ENCODE results near the gene ZNF655. TPM values are rescaled to one million over a fixed set of nuclear protein-coding genes. Genes with fewer than 3 reads are reported as not detected.

ZNF655 gene
- total and polyA plus RNA-seq, 2 experiments from 2014 or later, result 20.6 to 55.8 TPM

DNA sequence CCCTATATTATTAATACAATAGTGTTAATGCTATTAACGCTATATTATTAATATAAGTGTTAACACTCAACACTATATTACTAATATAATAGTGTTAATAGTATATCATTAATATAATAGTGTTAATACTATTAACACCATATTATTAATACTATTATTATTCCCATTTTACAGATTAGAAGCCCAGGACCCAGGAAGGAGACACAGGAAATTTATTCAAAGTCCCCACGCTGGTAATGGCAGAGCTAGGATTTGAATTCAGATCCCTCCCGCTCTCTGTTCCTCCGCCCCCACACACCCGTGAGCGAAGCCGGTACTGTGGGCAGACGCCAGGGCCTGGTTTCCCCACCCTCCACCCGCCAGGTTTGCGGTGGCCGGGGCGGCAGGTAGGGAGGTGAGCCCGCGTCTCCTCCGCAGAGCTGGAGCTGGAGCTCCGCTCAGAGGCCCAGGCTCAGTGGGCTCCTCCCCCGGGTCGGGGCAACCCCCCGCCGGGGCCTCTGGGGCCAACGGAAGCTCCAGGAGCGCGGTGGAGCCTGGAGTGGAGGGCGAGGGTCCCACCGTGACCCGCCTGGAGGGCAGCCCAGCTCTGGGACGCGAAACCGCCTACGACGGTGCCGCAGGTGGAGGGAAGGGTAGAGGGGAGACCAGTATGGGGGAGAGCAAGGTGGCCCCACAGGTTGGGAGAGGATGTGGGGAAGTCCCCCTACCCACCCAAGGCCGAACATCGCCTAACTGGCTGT, 39.5 kb downstream of the ZNF655 start, which contains the start of gene TMEM225B:
Gene TMEM225B (plus strand): TSS at position 506 of the 740 bp plus-strand sequence. CDS start 6,122 bp downstream, outside the sequence.
- peak within 1 kb of the TSS; percentile 45 for H3K4me3 ChIP-seq
- ATAC-seq (peak; percentile 62), DNase-seq (ENCODE audit: low spot score) (peak; percentile 37)
- no peak within 1 kb of the TSS for H3K27ac Mint-ChIP-seq
- no peaks in the 10 kb centered on the region for H4K20me1 ChIP-seq (replicated peaks; ENCODE audit: insufficient read depth)
- H3K36me3 Mint-ChIP-seq (ENCODE audit: low read depth), result no peaks in the 10 kb centered on the region; the same call in 2 of the 3 replicates
- 0 out of 2 replicates have a peak, but pooled peaks cover 4% of the 10 kb centered on the region for H3K36me3 ChIP-seq (ENCODE audit: insufficient read depth)
- no peak within 1 kb of the TSS for H3K4me3 Mint-ChIP-seq
- H3K79me2 ChIP-seq (replicated peaks; ENCODE audit: insufficient read depth), result no peaks in the 10 kb centered on the region
- no peaks in the 10 kb centered on the region for H3K4me1 ChIP-seq (ENCODE audit: insufficient read depth)
- H2AFZ ChIP-seq, result peak within 1 kb of the TSS; percentile 88
- H3K4me2 ChIP-seq, result peak within 1 kb of the TSS; percentile 60; the same call in 1 of the 2 replicates
- peaks cover 2% of the 10 kb centered on the region for H3K27me3 Mint-ChIP-seq (ENCODE audit: insufficient read depth, low read depth, poor library complexity)
- TF ChIP-seq, protein P1, sequence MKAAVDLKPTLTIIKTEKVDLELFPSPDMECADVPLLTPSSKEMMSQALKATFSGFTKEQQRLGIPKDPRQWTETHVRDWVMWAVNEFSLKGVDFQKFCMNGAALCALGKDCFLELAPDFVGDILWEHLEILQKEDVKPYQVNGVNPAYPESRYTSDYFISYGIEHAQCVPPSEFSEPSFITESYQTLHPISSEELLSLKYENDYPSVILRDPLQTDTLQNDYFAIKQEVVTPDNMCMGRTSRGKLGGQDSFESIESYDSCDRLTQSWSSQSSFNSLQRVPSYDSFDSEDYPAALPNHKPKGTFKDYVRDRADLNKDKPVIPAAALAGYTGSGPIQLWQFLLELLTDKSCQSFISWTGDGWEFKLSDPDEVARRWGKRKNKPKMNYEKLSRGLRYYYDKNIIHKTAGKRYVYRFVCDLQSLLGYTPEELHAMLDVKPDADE (IDR thresholded peaks at IDR 0.05), result no peak
- TF ChIP-seq ZNF331 (CRISPR knock-in tag; IDR thresholded peaks at IDR 0.05; ENCODE audit: low read depth) (no peak), EZH2 (IDR thresholded peaks at IDR 0.05; ENCODE audit: low read depth, unreplicated experiment) (no peak), CREB1 (CRISPR knock-in tag; IDR thresholded peaks at IDR 0.05; ENCODE audit: low read depth) (no peak), ZNF114 (CRISPR knock-in tag; IDR thresholded peaks at IDR 0.05) (no peak), JUNB (IDR thresholded peaks at IDR 0.05; ENCODE audit: unreplicated experiment) (no peak), POLR2AphosphoS5 (IDR thresholded peaks at IDR 0.05; ENCODE audit: low read depth) (no peak), NANOG (IDR thresholded peaks at IDR 0.05; ENCODE audit: borderline replicate concordance) (no peak), STAT1 (IDR thresholded peaks at IDR 0.05; ENCODE audit: unreplicated experiment) (no peak), EZH2phosphoT487 (IDR thresholded peaks at IDR 0.05; ENCODE audit: unreplicated experiment) (no peak)
- TF ChIP-seq, protein P2, sequence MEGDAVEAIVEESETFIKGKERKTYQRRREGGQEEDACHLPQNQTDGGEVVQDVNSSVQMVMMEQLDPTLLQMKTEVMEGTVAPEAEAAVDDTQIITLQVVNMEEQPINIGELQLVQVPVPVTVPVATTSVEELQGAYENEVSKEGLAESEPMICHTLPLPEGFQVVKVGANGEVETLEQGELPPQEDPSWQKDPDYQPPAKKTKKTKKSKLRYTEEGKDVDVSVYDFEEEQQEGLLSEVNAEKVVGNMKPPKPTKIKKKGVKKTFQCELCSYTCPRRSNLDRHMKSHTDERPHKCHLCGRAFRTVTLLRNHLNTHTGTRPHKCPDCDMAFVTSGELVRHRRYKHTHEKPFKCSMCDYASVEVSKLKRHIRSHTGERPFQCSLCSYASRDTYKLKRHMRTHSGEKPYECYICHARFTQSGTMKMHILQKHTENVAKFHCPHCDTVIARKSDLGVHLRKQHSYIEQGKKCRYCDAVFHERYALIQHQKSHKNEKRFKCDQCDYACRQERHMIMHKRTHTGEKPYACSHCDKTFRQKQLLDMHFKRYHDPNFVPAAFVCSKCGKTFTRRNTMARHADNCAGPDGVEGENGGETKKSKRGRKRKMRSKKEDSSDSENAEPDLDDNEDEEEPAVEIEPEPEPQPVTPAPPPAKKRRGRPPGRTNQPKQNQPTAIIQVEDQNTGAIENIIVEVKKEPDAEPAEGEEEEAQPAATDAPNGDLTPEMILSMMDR (conservative IDR thresholded peaks at IDR 0.05; ENCODE audit: low read depth in 2 of 2), result no peak
- TF ChIP-seq, protein P3, sequence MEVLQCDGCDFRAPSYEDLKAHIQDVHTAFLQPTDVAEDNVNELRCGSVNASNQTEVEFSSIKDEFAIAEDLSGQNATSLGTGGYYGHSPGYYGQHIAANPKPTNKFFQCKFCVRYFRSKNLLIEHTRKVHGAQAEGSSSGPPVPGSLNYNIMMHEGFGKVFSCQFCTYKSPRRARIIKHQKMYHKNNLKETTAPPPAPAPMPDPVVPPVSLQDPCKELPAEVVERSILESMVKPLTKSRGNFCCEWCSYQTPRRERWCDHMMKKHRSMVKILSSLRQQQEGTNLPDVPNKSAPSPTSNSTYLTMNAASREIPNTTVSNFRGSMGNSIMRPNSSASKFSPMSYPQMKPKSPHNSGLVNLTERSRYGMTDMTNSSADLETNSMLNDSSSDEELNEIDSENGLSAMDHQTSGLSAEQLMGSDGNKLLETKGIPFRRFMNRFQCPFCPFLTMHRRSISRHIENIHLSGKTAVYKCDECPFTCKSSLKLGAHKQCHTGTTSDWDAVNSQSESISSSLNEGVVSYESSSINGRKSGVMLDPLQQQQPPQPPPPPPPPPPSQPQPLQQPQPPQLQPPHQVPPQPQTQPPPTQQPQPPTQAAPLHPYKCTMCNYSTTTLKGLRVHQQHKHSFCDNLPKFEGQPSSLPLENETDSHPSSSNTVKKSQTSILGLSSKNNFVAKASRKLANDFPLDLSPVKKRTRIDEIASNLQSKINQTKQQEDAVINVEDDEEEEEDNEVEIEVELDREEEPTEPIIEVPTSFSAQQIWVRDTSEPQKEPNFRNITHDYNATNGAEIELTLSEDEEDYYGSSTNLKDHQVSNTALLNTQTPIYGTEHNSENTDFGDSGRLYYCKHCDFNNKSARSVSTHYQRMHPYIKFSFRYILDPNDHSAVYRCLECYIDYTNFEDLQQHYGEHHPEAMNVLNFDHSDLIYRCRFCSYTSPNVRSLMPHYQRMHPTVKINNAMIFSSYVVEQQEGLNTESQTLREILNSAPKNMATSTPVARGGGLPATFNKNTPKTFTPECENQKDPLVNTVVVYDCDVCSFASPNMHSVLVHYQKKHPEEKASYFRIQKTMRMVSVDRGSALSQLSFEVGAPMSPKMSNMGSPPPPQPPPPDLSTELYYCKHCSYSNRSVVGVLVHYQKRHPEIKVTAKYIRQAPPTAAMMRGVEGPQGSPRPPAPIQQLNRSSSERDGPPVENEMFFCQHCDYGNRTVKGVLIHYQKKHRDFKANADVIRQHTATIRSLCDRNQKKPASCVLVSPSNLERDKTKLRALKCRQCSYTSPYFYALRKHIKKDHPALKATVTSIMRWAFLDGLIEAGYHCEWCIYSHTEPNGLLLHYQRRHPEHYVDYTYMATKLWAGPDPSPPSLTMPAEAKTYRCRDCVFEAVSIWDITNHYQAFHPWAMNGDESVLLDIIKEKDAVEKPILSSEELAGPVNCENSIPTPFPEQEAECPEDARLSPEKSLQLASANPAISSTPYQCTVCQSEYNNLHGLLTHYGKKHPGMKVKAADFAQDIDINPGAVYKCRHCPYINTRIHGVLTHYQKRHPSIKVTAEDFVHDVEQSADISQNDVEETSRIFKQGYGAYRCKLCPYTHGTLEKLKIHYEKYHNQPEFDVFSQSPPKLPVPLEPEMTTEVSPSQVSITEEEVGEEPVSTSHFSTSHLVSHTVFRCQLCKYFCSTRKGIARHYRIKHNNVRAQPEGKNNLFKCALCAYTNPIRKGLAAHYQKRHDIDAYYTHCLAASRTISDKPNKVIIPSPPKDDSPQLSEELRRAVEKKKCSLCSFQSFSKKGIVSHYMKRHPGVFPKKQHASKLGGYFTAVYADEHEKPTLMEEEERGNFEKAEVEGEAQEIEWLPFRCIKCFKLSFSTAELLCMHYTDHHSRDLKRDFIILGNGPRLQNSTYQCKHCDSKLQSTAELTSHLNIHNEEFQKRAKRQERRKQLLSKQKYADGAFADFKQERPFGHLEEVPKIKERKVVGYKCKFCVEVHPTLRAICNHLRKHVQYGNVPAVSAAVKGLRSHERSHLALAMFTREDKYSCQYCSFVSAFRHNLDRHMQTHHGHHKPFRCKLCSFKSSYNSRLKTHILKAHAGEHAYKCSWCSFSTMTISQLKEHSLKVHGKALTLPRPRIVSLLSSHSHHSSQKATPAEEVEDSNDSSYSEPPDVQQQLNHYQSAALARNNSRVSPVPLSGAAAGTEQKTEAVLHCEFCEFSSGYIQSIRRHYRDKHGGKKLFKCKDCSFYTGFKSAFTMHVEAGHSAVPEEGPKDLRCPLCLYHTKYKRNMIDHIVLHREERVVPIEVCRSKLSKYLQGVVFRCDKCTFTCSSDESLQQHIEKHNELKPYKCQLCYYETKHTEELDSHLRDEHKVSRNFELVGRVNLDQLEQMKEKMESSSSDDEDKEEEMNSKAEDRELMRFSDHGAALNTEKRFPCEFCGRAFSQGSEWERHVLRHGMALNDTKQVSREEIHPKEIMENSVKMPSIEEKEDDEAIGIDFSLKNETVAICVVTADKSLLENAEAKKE (CRISPR knock-in tag; IDR thresholded peaks at IDR 0.05), result no peak
- TF ChIP-seq, protein P4, sequence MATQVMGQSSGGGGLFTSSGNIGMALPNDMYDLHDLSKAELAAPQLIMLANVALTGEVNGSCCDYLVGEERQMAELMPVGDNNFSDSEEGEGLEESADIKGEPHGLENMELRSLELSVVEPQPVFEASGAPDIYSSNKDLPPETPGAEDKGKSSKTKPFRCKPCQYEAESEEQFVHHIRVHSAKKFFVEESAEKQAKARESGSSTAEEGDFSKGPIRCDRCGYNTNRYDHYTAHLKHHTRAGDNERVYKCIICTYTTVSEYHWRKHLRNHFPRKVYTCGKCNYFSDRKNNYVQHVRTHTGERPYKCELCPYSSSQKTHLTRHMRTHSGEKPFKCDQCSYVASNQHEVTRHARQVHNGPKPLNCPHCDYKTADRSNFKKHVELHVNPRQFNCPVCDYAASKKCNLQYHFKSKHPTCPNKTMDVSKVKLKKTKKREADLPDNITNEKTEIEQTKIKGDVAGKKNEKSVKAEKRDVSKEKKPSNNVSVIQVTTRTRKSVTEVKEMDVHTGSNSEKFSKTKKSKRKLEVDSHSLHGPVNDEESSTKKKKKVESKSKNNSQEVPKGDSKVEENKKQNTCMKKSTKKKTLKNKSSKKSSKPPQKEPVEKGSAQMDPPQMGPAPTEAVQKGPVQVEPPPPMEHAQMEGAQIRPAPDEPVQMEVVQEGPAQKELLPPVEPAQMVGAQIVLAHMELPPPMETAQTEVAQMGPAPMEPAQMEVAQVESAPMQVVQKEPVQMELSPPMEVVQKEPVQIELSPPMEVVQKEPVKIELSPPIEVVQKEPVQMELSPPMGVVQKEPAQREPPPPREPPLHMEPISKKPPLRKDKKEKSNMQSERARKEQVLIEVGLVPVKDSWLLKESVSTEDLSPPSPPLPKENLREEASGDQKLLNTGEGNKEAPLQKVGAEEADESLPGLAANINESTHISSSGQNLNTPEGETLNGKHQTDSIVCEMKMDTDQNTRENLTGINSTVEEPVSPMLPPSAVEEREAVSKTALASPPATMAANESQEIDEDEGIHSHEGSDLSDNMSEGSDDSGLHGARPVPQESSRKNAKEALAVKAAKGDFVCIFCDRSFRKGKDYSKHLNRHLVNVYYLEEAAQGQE (IDR thresholded peaks at IDR 0.05; ENCODE audit: unreplicated experiment), result no peak
- no peak within 1 kb of the TSS for H3K27ac ChIP-seq (ENCODE audit: low read depth)
- H3K4me1 Mint-ChIP-seq, result no peaks in the 10 kb centered on the region
- no peaks in the 10 kb centered on the region for H3K9me2 ChIP-seq (ENCODE audit: insufficient read depth)
- H3K27me3 ChIP-seq (ENCODE audit: insufficient read depth), result no peaks in the 10 kb centered on the region
- H3K9me3 Mint-ChIP-seq, result no peaks in the 10 kb centered on the region
- H3F3A ChIP-seq (replicated peaks; ENCODE audit: low read depth), result peaks cover 8% of the 10 kb centered on the region

Measured in GM23338 (cell line).